Measurements from ENCODE around the gene SLC18A3. TPM values are rescaled to one million over a fixed set of nuclear protein-coding genes. Genes with fewer than 3 reads are reported as not detected.

The SLC18A3 gene
- polyA plus RNA-seq, 1 of the 3 experiments (the other 2 are of a cell fraction), result 1.7 TPM

DNA sequence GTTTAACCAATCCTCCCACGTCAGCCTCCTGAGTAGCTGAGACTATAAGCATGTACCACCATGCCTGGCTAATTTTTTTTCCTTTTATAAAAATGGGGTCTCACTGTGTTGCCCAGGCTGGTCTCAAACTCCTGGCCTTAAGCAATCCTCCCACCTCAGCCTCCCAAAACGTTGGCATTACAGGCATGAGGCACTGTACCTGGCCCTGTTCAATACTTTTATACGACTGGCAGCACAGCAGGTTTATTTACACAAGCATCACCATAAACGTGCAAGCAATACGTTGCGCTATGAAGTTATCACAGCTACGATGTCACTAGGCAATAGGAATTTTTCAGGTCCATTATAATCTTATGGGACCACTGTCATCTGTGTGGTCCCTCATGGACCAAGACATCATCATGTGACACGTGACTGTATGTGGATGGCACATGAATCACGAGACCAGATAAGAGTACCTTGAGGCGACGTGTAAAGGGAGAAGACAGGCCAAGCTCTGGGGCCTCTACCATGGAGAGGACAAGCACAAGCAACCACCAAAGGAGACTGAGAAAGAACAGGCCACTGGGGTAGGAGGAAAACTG lies 34.5 kb upstream of the SLC18A3 start:
- no peaks in the 10 kb centered on the region for H4K20me1 ChIP-seq (ENCODE audit: insufficient read depth)
- POLR2A ChIA-PET, result no interaction called here
- no peak overlapping the region for H3K4me2 ChIP-seq
- H3K36me3 ChIP-seq (replicated peaks in 1 of 2; ENCODE audit: control insufficient read depth in 1 of 2, insufficient read depth in 2 of 2, low read length in 1 of 2), result no peaks in the 10 kb centered on the region
- 77% methylated on average over 11 of the region's 11 CpGs for WGBS (ENCODE audit: low lambda C conversion rate)
- no peaks in the 10 kb centered on the region for H3K9me3 ChIP-seq
- H3K27ac ChIP-seq (ENCODE audit: low read depth in 2 of 2, low read length in 1 of 2), result no peak overlapping the region
- H3K79me2 ChIP-seq (ENCODE audit: insufficient read depth), result no peaks in the 10 kb centered on the region
- no peaks in the 10 kb centered on the region for H3F3A ChIP-seq (replicated peaks; ENCODE audit: insufficient read depth)
- no peak overlapping the region for H3K4me3 ChIP-seq (ENCODE audit: low read depth in 2 of 2, low read length in 1 of 2)
- TF ChIP-seq, protein P1, sequence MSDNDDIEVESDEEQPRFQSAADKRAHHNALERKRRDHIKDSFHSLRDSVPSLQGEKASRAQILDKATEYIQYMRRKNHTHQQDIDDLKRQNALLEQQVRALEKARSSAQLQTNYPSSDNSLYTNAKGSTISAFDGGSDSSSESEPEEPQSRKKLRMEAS (IDR thresholded peaks at IDR 0.05; ENCODE audit: low read depth), result no peak
- TF ChIP-seq MXI1 (IDR thresholded peaks at IDR 0.05; ENCODE audit: low read depth, low read length) (no peak), TEAD4 (IDR thresholded peaks at IDR 0.05; ENCODE audit: borderline replicate concordance, insufficient read depth) (no peak), FOXM1 (IDR thresholded peaks at IDR 0.05; ENCODE audit: low read depth) (no peak)
- TF ChIP-seq, protein P2, sequence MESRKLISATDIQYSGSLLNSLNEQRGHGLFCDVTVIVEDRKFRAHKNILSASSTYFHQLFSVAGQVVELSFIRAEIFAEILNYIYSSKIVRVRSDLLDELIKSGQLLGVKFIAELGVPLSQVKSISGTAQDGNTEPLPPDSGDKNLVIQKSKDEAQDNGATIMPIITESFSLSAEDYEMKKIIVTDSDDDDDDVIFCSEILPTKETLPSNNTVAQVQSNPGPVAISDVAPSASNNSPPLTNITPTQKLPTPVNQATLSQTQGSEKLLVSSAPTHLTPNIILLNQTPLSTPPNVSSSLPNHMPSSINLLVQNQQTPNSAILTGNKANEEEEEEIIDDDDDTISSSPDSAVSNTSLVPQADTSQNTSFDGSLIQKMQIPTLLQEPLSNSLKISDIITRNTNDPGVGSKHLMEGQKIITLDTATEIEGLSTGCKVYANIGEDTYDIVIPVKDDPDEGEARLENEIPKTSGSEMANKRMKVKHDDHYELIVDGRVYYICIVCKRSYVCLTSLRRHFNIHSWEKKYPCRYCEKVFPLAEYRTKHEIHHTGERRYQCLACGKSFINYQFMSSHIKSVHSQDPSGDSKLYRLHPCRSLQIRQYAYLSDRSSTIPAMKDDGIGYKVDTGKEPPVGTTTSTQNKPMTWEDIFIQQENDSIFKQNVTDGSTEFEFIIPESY (IDR thresholded peaks at IDR 0.05; ENCODE audit: borderline replicate concordance, low read depth), result no peak
- TF ChIP-seq, protein P3, sequence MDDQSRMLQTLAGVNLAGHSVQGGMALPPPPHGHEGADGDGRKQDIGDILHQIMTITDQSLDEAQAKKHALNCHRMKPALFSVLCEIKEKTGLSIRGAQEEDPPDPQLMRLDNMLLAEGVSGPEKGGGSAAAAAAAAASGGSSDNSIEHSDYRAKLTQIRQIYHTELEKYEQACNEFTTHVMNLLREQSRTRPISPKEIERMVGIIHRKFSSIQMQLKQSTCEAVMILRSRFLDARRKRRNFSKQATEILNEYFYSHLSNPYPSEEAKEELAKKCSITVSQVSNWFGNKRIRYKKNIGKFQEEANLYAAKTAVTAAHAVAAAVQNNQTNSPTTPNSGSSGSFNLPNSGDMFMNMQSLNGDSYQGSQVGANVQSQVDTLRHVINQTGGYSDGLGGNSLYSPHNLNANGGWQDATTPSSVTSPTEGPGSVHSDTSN (IDR thresholded peaks at IDR 0.05), result no peak
- H3K9me2 ChIP-seq, result no peaks in the 10 kb centered on the region
- H3K27me3 ChIP-seq (ENCODE audit: insufficient read depth), result no peaks in the 10 kb centered on the region
- CTCF ChIA-PET, result interaction anchor here (1.3 to 1.4 kb wide), 2 partner anchors 17 to 18 kb away, joined by 4 to 5 read pairs; no protein-coding TSS in a partner anchor
- no peak for DNase-seq
- no peak overlapping the region for H2AFZ ChIP-seq (ENCODE audit: low read depth)
- no peak overlapping the region for H3K9ac ChIP-seq
- H3K4me1 ChIP-seq (ENCODE audit: control insufficient read depth in 1 of 2, insufficient read depth in 2 of 2, low read depth in 1 of 2, low read length in 1 of 2), result peaks cover 0 to 5% of the 10 kb centered on the region in 2 experiments; a peak in 1 of 4 replicates

DNA sequence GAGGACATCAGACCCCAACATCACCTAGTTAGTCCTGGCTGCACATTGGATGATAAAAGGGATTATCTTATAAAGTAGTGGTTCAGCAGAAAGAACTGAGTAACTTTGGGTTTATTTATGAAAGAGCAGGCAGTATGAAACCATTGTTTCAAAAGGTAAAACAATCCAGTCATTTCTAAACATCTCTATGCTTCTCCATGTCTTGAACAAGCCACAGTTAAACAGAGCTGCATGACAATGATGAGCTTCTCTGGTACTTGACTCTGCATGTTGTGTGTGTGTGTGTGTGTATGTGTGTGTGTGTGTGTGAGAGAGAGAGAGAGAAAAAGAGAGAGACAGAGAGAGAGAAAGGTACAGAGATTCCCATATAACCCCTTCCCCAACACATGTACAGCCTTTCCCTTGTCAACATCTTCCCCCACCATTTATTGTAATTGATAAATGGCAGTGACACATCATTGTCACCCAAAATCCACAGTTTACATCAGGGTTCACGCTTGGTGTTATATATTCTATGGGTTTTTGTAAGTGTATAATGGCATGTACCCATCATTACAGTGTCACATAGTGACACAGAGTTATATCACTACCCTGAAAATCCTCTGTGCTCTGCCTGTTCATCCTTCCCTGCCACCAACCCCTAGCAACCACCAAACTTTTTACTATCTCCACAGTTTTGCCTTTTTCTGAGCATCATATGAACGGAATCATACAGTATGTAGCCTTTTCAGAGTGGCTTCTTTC lies 32.8 kb upstream of the SLC18A3 start:
- no peak for TF ChIP-seq JUND (IDR thresholded peaks at IDR 0.05)
- no peak for TF ChIP-seq RCOR1 (IDR thresholded peaks at IDR 0.05; ENCODE audit: low read length)
- TF ChIP-seq YY1 (IDR thresholded peaks at IDR 0.05; ENCODE audit: low read depth), result no peak
- TF ChIP-seq, protein P4, sequence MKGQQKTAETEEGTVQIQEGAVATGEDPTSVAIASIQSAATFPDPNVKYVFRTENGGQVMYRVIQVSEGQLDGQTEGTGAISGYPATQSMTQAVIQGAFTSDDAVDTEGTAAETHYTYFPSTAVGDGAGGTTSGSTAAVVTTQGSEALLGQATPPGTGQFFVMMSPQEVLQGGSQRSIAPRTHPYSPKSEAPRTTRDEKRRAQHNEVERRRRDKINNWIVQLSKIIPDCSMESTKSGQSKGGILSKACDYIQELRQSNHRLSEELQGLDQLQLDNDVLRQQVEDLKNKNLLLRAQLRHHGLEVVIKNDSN (IDR thresholded peaks at IDR 0.05; ENCODE audit: borderline replicate concordance, low read depth), result no peak
- no peak for TF ChIP-seq POLR2AphosphoS5 (IDR thresholded peaks at IDR 0.05; ENCODE audit: low read depth, low read length)
- H3F3A ChIP-seq (replicated peaks; ENCODE audit: insufficient read depth), result no peaks in the 10 kb centered on the region
- peaks cover 0 to 5% of the 10 kb centered on the region in 2 experiments; a peak in 1 of 4 replicates for H3K4me1 ChIP-seq (ENCODE audit: control insufficient read depth in 1 of 2, insufficient read depth in 2 of 2, low read depth in 1 of 2, low read length in 1 of 2)
- no peaks in the 10 kb centered on the region for H3K9me2 ChIP-seq
- H2AFZ ChIP-seq (ENCODE audit: low read depth), result no peak overlapping the region
- ChIA-PET CTCF (interaction anchor here (1.4 kb wide), 1 partner anchor 16 kb away, joined by 4 read pairs; no protein-coding TSS in a partner anchor), POLR2A (no interaction called here)
- WGBS (ENCODE audit: low lambda C conversion rate), result 37% methylated on average over 2 of the region's 2 CpGs
- H3K79me2 ChIP-seq (ENCODE audit: insufficient read depth), result no peaks in the 10 kb centered on the region
- H3K27me3 ChIP-seq (ENCODE audit: insufficient read depth), result no peaks in the 10 kb centered on the region
- H3K27ac ChIP-seq (ENCODE audit: low read depth in 2 of 2, low read length in 1 of 2), result no peak overlapping the region
- H3K36me3 ChIP-seq (replicated peaks in 1 of 2; ENCODE audit: control insufficient read depth in 1 of 2, insufficient read depth in 2 of 2, low read length in 1 of 2), result no peaks in the 10 kb centered on the region
- H3K4me2 ChIP-seq, result no peak overlapping the region
- H3K9me3 ChIP-seq, result no peaks in the 10 kb centered on the region
- no peak overlapping the region for H3K4me3 ChIP-seq (ENCODE audit: low read depth in 2 of 2, low read length in 1 of 2)
- H4K20me1 ChIP-seq (ENCODE audit: insufficient read depth), result no peaks in the 10 kb centered on the region
- no peak for DNase-seq
- H3K9ac ChIP-seq, result no peak overlapping the region
